Fibroblast of lung (primary cell): ENCODE results near the gene LRRC74A. TPM values are rescaled to one million over a fixed set of nuclear protein-coding genes. Genes with fewer than 3 reads are reported as not detected.

ENCODE experiments used
- DNase-seq, 2 donors: peaks; one replicate each; pipeline versions ENCODE4 v3.0.0 to v3.0.0-alpha.2; 2010; ENCODE audit warnings: low read depth in 2 of 2
- H2AFZ ChIP-seq: 2 replicates; pipeline ENCODE4 v1.5.1; 2012; ENCODE audit warnings: low read length, control low read depth, inconsistent platforms
- H3K27ac ChIP-seq: 2 replicates; pipeline ENCODE4 v1.5.1; 2011; ENCODE audit warnings: low read length, control low read depth; ENCODE audit not compliant: insufficient read depth
- H3K27me3 ChIP-seq: 2 replicates; pipeline ENCODE4 v1.5.1; 2011; ENCODE audit warnings: mild to moderate bottlenecking, low read length; ENCODE audit not compliant: control insufficient read depth, insufficient read depth
- H3K36me3 ChIP-seq: 2 replicates; pipeline ENCODE4 v1.5.1; 2011; ENCODE audit warnings: low read length; ENCODE audit not compliant: control insufficient read depth, insufficient read depth
- H3K4me1 ChIP-seq: 2 replicates; pipeline ENCODE4 v1.5.1; 2011; ENCODE audit warnings: low read length; ENCODE audit not compliant: control insufficient read depth, insufficient read depth; ENCODE audit errors: extremely low read depth
- H3K4me2 ChIP-seq: 2 replicates; pipeline ENCODE4 v1.5.1; 2011; ENCODE audit warnings: low read length, control low read depth; ENCODE audit not compliant: insufficient read depth; ENCODE audit errors: extremely low read depth
- H3K4me3 ChIP-seq, 4 experiments: fragments of 200-600 bp in 1 of 4; sonication (generic) in 1 of 4; replicated peaks in 1 of 4; 2 replicates each; pipeline ENCODE4 v1.5.1; 2011 to 2016; ENCODE audit warnings: low read length in 4 of 4, low read depth in 3 of 4, mild to moderate bottlenecking in 3 of 4, control low read depth in 2 of 4, inconsistent platforms in 1 of 4, mixed read lengths in 1 of 4; ENCODE audit not compliant: insufficient read depth in 1 of 4; ENCODE audit errors: control extremely low read depth in 1 of 4
- H3K79me2 ChIP-seq: 2 replicates; pipeline ENCODE4 v1.5.1; 2012; ENCODE audit warnings: mild to moderate bottlenecking, low read length, inconsistent platforms; ENCODE audit not compliant: control insufficient read depth, insufficient read depth
- H3K9ac ChIP-seq: 2 replicates; pipeline ENCODE4 v1.5.1; 2011; ENCODE audit warnings: mild to moderate bottlenecking, low read length, control low read depth; ENCODE audit not compliant: insufficient read depth
- H3K9me3 ChIP-seq: 2 replicates; pipeline ENCODE4 v1.5.1; 2012; ENCODE audit warnings: low read depth, low read length; ENCODE audit not compliant: control insufficient read depth, insufficient read depth
- H4K20me1 ChIP-seq: 2 replicates; pipeline ENCODE4 v1.5.1; 2011; ENCODE audit warnings: low read length; ENCODE audit not compliant: control insufficient read depth, insufficient read depth; ENCODE audit errors: extremely low read depth
- EZH2 ChIP-seq: IDR thresholded peaks from 2 replicates; pipeline ENCODE4 v1.5.1; 2012; ENCODE audit warnings: low read length, control low read depth, mild to moderate bottlenecking; ENCODE audit errors: missing control alignments
- polyA plus RNA-seq, 2 donors: library from polyadenylated mRNA; depleted of rRNA in 1 of 2; stranded (reverse) in 1 of 2; unstranded in 1 of 2; fragments of >200 nt; gene quantifications; 2 replicates each; pipeline ENCODE4 v1.2.1, GENCODE V29; 2011 to 2012; ENCODE audit warnings: missing spikeins in 1 of 2
- total RNA-seq: library from RNA; depleted of rRNA; stranded (reverse); fragments of >200 nt; gene quantifications from 2 replicates; pipeline ENCODE4 v1.2.1, GENCODE V29; 2014
- TF ChIP-seq, protein P1 (sequence below), 2 donors: IDR thresholded peaks in 1 of 2; conservative IDR thresholded peaks in 1 of 2; 1 replicate in 1 of 2; 2 replicates in 1 of 2; pipeline ENCODE4 v1.5.1; 2011 to 2012; ENCODE audit warnings: low read length in 2 of 2, control low read depth in 1 of 2, inconsistent platforms in 1 of 2, low read depth in 1 of 2, mild to moderate bottlenecking in 1 of 2

Gene LRRC74A
- total and polyA plus RNA-seq, 2 donors (not counting 1 experiment from before 2014, with no cell fraction given): not detected

DNA sequence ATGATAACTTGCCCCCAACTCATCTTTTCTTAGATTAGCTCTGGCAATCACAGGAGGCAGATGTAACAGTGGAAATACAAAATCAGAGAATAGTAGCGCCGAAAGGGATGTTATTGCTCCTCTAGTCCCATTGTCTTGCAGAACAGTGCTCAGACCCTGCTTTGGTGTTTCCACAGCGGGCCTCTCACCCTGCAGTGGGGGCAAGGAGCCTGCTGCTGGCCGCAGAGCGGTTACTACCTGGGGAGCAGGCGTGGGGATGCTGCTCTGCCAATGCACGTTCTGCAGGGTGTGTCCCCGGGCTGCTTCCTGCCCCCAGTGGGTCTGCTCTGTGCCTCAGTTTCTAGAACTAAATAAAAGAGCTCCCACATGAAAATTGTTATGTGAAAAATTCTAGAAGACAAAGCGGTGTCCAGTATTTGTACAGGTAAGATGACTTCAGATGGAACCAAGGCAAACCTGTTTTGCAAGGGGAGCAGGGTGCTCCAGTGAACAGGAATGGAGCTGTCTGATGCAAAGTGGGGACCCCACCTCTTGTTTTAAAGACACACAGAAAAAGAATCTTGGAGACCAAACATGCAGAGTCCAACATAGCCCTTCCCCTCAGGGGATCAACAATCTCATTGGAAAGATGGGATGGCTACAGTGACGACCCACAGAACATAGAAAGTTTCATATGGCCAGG is 35.5 kb downstream of the LRRC74A start:
- H3K27ac ChIP-seq: no peak overlapping the region
- no peak overlapping the region for H2AFZ ChIP-seq
- no peak overlapping the region for H3K9ac ChIP-seq
- no peaks in the 10 kb centered on the region for H3K36me3 ChIP-seq
- no peak for TF ChIP-seq EZH2
- TF ChIP-seq, protein P1, sequence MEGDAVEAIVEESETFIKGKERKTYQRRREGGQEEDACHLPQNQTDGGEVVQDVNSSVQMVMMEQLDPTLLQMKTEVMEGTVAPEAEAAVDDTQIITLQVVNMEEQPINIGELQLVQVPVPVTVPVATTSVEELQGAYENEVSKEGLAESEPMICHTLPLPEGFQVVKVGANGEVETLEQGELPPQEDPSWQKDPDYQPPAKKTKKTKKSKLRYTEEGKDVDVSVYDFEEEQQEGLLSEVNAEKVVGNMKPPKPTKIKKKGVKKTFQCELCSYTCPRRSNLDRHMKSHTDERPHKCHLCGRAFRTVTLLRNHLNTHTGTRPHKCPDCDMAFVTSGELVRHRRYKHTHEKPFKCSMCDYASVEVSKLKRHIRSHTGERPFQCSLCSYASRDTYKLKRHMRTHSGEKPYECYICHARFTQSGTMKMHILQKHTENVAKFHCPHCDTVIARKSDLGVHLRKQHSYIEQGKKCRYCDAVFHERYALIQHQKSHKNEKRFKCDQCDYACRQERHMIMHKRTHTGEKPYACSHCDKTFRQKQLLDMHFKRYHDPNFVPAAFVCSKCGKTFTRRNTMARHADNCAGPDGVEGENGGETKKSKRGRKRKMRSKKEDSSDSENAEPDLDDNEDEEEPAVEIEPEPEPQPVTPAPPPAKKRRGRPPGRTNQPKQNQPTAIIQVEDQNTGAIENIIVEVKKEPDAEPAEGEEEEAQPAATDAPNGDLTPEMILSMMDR (conservative IDR thresholded peaks at IDR 0.05 in 1 of 2, IDR thresholded peaks at IDR 0.05 in 1 of 2; ENCODE audit: low read depth in 1 of 2, low read length in 2 of 2): no peak
- H3K79me2 ChIP-seq: no peaks in the 10 kb centered on the region
- DNase-seq: no peak
- H4K20me1 ChIP-seq: no peaks in the 10 kb centered on the region
- peaks cover 26% of the 10 kb centered on the region for H3K27me3 ChIP-seq
- H3K4me3 ChIP-seq: no peak overlapping the region
- no peaks in the 10 kb centered on the region for H3K9me3 ChIP-seq
- no peak overlapping the region for H3K4me2 ChIP-seq
- H3K4me1 ChIP-seq: no peaks in the 10 kb centered on the region

DNA sequence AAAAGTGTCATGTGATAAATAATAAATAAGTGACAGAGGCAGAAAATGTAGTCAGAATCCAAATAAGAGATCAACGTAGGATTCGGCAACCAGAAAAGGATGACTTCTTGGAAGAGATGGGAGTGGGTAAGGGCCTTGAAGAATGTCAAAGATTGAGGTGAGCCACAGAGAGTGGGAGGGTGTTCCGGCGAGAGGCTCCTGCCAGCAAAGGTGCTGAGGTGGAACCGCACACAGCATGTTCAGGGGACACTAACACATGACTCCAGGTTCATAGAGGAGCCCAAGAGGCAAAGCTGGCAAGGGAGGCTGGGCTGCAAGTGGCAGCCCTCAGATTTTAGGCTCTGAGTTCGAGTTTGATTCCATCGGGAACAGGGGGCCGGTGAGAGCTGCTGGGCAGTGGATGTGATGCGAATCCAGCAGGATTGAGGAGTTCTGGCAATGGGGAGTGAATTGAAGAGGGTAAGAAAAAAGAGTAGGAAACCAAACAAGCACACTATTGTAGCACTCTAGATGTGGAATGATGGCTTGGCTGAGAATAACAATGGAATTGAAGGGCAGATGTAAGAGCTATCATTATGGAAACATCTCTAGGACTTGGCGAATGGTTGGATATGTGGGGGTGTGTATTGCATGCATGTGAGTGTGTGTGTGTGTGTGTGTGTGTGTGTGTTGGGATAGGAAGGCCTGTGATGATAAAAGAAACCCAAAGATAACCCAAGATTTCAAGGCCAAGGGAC is 36.5 kb downstream of the LRRC74A start:
- Histone ChIP-seq H4K20me1 (no peaks in the 10 kb centered on the region), H3K27me3 (peaks cover 26% of the 10 kb centered on the region), H3K79me2 (no peaks in the 10 kb centered on the region), H2AFZ (no peak overlapping the region), H3K4me3 (no peak overlapping the region), H3K4me1 (no peaks in the 10 kb centered on the region), H3K9ac (no peak overlapping the region), H3K27ac (no peak overlapping the region), H3K36me3 (no peaks in the 10 kb centered on the region), H3K9me3 (no peaks in the 10 kb centered on the region), H3K4me2 (no peak overlapping the region)
- no peak for DNase-seq
- TF ChIP-seq, protein P1 (conservative IDR thresholded peaks at IDR 0.05 in 1 of 2, IDR thresholded peaks at IDR 0.05 in 1 of 2; ENCODE audit: low read depth in 1 of 2, low read length in 2 of 2): no peak
- no peak for TF ChIP-seq EZH2

DNA sequence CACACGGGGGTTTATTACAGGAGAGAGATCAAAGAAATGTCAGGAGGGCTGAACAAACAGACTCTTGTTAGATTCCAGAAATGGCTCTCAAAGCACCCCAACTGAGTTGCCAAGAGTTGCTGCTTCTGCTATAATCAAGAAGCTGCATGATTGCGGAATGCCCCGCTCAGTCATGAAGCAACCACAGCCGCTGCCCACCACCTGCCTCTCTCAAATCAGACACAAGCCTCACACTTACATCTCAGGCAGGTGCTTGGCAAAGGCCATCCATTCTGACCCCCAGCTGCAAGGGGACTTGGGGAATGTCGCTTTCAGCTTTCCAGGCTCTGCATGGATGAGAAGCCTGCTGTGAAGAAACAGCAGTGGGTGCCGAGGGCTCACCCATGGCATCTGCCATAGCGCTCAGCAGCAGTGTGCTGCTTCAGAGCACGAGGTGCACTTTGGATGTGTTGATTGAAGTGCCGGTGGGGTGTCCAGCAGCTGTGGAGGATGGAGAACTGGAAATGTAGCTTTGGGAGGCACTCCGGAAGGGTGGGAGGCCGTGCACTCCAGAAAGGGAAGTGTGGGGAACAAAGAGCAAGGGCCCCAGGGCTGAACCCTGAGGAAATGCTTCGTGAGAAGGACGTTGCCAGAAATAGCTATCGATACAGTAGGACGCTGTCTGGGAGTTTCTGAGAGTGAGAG is 37.7 kb downstream of the LRRC74A start:
- Histone ChIP-seq H3K27me3 (peaks cover 26% of the 10 kb centered on the region), H3K4me2 (no peak overlapping the region), H3K27ac (no peak overlapping the region), H3K4me1 (no peaks in the 10 kb centered on the region), H3K36me3 (no peaks in the 10 kb centered on the region), H2AFZ (no peak overlapping the region), H3K4me3 (no peak overlapping the region), H4K20me1 (no peaks in the 10 kb centered on the region), H3K9ac (no peak overlapping the region), H3K79me2 (no peaks in the 10 kb centered on the region), H3K9me3 (no peaks in the 10 kb centered on the region)
- TF ChIP-seq EZH2: no peak
- TF ChIP-seq, protein P1 (conservative IDR thresholded peaks at IDR 0.05 in 1 of 2, IDR thresholded peaks at IDR 0.05 in 1 of 2; ENCODE audit: low read depth in 1 of 2, low read length in 2 of 2): no peak
- no peak for DNase-seq
